NCI-H526 treated with DMSO at 0.1 percent for 48 hours (cell line): ENCODE measurements around the gene ERC1.
"Not testable (repeated sequence)": the region's sequence is repeated elsewhere in the genome, so short reads cannot be mapped to it uniquely, and the experiment has no call there.

ENCODE experiments used
- DNase-seq: peaks from one replicate; lab custom pipeline; 2025; lab: John Stamatoyannopoulos, UW

ERC1 gene

DNA sequence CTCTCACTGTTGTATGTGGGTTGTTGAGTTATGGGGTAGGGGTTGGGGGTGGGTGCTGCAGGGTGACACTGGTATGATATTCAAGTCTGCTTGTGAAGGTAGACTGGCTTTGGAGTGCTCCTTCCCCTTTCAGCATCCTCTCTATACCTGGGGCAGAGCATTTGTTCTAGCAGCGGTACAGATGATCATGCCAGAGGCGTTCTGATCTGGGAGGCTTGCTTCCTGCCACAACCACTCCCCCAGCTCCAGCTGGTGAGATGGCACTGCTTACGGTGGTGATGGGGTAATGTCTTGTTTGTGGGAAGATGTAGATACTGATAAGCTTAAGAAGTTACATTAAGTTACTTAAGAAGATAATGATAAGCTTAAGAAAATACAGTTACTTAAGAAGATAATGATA lies 131.8 kb downstream of the ERC1 start:
- DNase-seq, result no peak

DNA sequence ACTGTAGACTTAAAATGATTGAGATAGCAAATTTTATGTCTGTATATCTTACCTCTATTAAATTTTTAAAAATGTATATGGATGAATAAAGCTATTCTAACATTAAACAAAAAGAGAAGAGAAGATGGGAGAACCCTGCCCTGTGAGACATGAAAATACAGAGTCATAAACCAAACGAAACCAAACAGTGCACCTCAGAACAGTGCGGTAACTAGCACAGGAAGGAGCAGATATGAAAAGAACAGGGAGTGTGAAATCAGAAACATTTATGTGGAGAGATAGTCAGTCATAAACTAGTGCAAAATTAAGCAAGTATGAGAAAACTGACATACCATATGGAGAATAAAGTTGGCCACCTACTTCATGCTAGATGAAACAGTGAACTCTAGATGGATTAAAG lies 135.1 kb downstream of the ERC1 start:
- no peak for DNase-seq

DNA sequence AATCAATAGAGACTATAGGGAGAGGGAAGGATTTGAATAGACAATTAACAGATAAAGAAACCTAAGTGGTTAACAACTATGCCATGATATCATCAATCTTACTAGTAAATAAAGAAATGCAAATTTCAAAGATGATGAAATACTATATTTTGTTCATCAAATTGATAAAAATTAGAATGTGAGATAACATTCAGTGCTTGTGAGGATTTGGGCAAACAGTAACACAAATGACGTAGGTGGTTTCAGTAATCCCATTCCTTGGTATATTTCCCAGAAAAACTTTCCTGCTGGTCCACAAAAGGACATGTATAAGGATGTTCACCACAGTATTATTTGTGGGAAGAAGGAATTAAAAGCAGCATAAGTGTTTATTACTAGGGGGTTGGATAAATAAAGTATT lies 136.0 kb downstream of the ERC1 start:
- DNase-seq, result no peak

DNA sequence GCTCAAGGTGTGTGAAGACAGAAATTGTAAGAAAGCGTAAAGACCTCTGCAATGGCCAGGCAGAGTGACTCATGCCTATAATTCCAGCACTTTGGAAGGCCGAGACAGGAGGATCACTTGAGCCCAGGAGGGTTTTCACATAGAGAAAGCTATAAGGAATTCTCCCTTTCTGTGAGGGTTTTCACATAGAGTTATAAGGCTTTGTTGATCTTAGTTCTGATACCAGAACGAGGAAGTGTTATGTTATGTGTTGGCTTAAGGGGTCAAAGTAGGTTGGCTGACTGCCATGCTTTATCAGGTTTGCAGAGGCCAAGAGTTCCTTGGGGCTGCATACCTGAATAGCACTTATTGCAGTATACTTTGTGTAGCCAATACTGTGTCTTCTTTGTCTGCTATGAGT lies 139.1 kb downstream of the ERC1 start:
- no peak for DNase-seq

DNA sequence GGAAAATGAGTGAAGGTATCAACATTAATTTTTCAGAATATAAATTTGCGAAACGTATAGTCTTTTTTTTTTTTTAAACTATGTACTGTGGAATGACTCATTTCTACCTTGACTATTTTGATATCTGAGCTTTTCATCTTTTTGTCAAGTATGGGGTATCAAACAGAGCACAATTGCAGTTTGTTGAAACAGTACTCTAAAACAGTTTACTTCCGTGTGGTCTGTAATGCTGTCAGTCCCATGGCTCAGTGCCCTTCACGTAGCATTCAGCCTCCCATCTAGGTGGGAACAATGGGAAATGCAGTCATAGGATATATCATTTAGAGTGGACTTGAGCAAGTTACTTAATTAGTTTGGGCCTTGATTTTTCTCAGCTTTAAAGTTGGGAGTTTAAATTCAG lies 139.5 kb downstream of the ERC1 start:
- no peak for DNase-seq

DNA sequence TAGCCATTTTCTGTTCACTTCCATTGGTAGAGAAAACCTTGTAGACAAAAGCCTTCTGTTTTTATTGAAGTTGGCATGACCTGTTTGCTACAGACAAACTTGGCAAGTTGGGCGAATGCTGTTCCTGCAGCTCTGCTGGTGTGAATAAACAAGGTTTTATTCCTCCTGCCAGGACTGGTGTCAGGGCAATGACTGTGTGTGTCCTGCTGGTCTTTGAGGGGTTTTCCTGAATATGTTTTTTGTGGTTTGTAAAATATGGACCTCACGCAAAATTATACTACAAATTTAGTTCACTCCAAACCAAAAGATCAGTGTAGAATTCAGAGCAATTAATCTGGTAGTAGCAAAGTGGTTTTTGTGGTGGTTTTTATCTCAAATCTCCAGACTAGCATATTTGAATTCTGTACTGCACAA lies 140.8 kb downstream of the ERC1 start:
- no peak for DNase-seq

DNA sequence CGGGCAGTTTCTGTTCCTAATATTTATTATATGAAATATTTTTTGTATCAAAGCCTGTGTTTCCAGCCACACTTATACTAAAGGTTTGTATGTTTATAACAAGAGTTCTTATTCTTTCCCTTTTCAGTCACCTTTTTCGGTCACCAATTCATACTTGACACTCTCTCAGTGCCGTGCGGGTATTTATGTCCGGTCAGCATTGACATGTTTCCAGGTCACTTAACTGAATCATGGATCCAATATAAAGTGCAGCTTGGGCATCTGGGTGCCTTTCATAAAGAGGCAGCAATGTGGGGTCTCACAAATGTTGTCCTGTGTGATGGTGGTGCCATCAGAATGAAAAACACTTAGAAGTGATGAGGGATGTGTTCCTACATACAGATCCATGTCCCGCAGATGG lies 141.3 kb downstream of the ERC1 start:
- DNase-seq, result no peak

DNA sequence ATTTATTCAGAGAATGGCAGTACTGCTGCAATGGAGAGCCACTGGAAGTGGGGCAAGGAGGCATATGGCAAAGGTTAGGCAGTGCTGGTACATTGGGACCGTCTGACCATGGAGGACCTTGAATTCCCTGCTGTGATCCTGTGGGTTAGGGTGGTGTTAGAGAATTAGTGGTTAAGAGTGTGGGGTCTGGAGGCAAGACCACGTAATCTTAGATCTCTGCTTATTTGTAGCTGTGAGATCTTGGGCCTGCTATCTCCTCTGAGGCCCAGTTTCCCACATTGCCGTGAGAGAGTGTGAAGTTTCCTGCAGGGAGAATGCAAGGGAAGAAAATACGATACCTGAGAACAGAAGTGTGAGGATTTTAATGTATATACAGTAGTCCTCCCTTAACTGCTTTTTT lies 147.7 kb downstream of the ERC1 start:
- no peak for DNase-seq

DNA sequence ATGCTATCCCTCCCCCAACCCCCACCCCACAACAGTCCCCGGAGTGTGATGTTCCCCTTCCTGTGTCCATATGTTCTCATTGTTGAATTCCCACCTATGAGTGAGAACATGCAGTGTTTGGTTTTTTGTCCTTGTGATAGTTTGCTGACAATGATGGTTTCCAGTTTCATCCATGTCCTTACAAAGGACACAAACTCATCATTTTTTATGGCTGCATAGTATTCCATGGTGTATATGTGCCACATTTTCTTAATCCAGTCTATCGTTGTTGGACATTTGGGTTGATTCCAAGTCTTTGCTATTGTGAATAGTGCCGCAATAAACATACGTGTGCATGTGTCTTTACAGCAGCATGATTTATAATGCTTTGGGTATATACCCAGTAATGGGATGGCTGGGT lies 155.7 kb downstream of the ERC1 start:
- not testable (repeated sequence) for DNase-seq

DNA sequence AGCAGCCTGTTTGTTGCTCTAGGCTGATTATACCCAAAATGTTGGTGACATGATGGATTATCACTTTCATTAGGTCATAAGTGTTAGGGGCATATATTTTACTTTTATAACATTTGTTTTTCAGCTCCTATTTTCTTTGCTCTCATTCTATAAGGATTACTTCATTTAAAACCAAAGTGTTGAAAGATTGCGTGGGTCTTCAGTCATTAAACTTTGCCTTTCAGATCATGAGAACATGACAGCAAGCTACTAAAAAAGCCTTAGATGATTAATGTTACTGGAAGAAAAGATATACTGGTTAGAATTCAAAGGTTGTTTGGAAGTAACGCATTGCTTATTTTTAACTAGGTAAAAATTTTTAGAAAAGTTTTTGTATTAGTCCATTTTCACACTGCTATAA lies 156.8 kb downstream of the ERC1 start:
- DNase-seq, result no peak

DNA sequence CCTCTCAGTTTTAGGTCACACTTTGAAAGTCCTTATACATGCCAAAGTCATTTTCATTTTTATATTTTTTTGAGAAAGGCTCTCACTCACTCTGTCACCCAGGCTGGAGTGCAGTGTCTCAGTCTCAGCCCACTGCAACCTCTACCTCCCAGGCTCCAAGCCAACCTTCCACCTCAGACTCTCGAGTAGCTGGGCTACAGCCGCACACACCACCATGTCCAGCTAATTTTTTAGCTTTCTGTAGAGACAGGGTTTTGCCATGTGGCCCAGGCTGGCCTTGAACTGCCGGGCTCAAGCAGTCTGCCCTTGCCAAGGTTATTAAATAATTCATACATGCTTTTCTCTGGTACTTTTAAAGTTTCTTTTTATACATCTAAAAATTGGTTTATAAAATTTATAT lies 166.0 kb downstream of the ERC1 start:
- DNase-seq, result no peak

DNA sequence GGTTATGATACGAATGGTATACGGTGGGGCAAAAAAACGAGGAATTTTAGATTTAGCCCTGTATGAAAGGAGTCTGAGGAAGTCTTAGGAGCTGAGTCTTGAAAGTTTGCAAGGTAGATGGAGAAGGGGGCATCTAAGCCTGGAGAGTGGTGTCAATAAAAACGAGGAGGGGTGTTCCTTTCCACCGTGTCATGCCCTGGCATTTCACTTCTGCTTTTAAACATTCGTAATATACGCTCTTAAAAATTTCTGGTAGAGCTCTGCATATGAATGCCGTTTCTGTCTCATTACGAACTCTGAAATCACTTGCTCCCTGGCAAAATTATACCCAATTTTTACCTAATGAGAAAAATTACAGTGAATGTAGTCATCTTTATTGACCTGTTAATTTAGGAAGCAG lies 170.2 kb downstream of the ERC1 start:
- no peak for DNase-seq

DNA sequence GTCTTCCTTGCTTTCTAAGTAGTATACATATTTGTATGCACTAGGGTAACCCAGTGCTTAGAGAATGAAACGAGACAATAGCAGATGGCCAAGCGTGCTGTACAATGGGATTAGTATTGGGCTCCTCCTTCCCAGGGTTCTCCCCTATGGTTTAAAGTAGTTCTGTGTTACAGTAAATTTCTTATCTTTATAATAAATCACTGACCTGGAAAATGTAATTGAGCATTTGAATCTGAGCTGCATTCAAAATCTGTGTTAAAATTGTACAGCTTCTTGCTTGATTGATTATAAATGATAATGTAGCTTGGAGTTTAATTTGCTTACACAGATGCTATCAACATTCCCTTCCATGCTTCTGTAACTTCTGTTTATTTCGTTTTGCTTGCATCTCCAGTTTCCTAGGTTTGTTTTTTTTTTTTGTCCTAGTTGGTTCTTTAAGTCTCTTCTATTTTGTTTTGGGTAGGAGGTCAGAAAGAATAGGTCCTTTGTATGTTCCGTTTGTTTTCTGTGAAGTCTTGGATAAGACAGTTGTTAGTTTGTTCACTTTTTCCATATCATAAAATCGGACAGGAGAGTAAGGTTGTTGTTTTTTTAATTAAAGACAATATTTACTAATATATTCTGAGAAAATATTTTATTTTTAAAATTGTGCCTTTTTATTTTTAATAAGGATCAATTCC lies 171.2 kb downstream of the ERC1 start:
- DNase-seq, result no peak

DNA sequence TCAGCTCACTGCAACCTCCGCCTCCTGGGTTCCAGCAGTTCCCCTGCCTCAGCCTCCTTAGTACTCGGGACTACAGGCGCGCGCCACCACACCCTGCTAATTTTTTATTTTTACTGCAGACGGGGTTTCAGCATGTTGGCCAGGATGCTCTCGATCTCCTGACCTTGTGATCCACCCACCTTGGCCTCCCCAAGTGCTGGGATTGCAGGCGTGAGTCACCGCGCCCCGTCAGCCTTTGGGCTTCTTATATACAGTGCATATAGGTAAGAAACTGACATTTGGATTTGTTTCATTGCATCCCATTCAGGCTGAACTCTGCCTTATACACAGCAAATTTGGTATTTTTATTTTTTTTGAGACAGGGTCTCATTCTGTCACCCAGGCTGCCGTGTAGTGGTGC lies 176.8 kb downstream of the ERC1 start:
- no peak for DNase-seq

DNA sequence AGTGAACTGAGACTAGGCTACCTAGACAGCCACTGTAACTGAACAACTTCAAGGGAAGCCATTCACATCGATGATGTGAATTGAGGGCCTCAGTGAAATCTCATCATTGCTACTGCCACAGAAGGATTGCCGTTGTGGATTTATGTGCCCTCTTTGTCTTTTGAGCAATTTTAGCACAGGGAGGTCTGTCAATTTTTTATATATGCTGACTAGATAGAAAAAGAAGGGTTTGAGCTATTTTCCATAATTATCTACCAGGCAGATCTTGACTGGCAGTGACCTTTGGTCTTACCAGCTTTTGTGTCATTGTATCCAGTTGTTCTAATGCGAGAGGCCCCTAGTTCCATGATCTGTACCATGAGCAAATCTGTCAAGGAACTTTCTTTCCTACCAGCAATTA lies 179.4 kb downstream of the ERC1 start:
- no peak for DNase-seq

DNA sequence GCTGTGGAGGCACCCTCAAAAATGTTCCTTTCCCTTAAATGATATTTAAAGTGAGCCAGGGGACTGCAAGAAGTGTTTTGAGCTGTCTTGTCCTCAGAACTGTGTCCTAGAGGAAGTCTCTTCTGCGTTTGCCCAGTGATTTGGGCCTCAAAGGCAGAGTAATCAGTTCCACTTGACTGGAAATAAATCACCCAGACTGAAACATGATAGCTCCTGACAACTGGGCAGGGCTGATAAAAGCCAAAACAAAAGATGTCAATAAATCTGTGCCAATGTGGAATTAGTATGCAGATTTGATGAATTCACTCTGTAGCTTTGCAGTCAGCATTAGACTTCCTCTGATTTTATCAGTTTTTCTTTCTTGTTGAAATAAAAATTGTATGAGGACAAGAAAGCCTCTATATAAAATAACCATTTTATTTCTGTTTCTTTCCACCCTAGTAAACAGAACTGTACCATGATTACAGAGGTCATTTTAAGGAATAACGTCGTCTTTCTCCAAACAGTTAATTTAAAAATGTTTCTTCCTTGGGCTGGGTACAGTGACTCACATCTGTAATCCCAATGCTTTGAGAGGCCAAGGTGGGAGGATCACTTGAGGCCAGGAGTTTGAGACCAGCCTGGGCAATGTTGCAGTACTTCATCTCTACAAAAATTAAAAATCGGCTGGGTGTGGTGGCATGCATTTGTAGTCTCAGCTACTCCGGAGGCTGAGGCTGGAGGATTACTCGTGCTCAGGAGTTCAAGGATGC lies 180.8 kb downstream of the ERC1 start:
- peak; percentile 11 for DNase-seq

DNA sequence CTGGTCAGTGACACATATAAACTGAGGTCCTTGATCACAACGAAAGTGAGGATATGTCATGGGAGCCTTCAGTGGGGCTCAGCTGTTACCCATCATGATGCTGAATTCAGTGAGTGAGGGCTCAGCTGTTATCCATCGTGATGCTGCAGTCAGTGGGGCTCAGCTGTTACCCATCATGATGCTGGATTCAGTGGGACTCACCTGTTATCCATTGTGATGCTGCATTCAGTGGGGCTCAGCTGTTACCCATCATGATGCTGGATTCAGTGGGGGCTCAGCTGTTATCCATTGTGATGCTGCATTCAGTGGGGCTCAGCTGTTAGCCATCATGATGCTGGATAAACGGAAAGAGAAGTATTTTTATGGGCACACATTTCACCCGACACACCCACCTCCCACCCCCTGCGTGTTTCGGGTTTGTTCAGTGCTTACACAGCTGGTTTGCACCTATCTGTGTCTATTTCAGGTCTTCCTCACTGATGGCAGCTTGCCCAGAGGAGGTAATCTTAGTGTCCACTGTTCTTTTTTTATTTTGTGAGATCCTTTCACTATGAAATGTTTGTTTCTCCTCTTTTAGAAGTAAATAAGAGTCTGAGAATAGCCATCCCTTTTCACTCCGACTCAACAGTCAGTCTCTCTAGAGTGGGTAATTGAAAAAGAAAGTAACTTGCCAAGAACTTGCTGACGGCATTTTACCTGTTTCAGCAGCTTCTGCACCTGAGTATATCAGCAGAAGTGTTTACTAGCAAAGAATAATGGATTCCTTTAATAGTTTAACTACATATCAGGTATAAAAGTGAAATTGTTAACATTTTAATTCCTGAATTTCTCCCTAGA lies 183.0 kb downstream of the ERC1 start:
- no peak for DNase-seq

DNA sequence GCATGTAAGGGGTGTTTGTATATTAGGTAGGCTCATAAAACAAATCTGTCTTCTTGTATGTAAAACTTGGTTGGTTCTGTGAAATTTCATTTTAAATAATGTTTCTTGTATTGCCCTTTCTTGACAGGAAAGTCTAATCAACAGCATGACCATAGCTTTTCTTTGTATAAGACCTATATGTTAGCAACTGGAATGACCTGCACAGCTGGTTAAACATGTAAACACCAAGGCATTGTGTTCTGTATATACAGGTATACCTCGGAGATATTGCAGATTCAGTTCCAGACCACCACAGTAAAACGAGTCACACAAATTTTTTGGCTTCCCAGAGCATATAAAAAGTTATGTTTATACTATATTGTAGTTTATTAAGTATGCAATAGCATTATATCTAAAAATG lies 183.6 kb downstream of the ERC1 start:
- DNase-seq, result no peak

DNA sequence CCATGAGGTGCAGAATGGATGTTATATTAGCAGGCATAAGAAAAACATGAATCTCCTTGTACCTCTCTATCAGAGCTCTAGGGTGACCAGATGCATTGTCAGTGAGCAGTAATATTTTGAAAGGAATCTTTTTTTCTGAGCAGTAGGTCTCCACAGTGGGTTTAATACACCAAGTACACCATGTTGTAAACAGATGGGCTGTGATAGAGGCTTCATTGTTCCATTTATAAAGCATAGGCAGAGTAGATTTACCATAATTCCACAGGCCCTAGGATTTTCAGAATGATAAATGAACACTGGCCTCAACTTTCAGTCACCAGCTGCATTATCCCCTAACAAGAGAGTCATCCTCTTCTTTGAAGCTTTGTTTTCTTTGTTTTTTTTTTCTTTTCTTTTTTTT lies 185.2 kb downstream of the ERC1 start:
- DNase-seq, result no peak

DNA sequence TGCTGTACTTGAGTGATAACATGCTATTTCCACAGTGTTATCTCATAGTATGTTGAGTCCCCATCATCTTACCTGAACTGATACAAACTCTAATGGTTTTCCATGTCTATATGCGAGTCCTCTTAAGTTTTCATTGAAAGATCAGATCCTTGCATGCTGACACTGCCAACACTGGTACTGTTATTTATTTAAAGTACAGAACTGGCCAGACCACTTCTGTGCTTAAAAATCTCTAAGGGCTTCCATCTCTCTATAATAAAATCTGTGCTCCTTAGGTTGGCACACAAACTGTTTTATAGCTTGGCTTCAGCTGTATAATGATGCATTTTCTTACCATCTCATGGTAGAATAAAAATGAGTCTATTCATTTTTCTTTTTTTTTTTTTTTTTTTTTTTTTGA lies 188.1 kb downstream of the ERC1 start:
- no peak for DNase-seq

DNA sequence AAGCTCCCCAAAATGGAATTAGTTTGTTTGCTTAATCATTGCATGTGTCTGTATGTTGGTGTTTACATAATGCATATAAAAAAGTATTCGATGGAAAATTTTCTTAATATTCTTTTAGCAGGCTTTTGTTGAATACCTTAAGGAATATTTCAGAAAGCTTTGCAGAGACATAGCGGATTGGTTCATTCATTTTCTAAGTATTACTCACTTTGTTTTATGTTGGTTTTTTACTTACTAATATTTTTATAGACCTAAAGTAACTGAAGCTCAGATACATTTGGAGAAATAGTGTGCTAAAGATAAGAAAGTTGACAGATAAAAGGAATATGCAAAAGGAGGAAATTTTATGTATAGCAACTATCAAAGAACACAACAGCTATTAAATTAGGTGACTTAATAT lies 191.0 kb downstream of the ERC1 start:
- DNase-seq, result no peak

DNA sequence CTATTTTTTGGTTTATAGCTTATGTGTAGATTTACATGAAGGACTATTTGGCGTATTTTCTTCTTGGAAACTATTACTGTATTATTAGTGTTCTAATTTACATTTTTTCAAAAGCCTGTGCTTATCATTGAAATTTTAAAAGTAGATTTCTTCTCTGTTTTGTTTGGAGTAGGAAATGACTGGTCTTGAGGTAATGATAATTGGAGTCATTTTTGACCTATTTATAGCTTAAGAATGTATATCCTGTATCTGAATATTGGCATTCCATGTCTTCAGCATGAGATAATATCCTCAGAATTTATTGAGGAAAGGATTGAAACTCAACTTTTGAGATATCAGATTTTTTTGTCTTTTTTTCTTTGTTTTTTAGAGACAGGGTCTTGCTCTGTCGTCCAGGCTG lies 193.4 kb downstream of the ERC1 start:
- DNase-seq, result no peak
